Inflammatory macrophage treated with lipopolysaccharide for 1 hour (primary cell): ENCODE data around the gene ACTN2.
"Not testable (repeated sequence)": the region's sequence is repeated elsewhere in the genome, so short reads cannot be mapped to it uniquely, and the experiment has no call there.

Experiments used
- DNase-seq, 2 donors: peaks; one replicate each; pipeline ENCODE4 v3.0.0-alpha.2; 2020 to 2022

The ACTN2 gene

DNA sequence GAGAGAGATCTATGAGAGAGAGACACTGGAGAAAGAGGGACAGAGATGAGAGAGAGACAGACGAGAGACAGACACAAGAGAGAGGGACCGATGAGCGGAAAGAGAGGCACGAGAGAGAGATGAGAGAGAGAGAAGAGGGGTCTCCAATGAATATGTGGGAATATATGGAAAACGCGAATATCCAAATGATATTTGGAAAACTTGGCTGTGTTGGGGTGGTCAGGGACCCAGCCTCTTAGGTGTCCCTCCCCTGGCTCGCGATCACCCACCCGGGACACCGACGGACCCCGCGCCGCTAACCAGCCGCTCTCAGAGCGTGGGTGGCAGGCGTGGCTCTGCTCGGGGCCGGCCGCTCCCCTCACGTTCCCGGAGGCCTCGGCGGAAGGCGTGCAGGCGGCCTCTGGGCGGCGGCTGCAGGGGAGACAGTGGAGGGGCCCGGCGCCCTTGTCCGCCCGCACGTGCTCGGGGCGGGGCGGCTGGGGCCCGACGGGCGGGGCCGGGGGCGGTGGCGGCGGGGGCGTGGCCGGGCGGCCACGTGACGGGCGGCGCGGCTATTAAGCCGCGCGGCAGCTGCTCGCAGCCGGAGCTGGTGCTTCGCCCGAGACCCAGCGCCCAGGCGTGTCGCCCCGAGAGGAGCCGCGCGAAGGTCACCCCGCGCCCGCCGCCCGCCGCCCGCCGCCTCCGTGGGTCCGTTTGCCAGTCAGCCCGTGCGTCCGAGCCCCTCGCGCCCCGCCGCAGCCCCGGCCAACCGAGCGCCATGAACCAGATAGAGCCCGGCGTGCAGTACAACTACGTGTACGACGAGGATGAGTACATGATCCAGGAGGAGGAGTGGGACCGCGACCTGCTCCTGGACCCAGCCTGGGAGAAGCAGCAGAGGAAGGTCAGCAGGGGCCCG lies at the start of gene ACTN2:
ACTN2 (plus strand) TSS at position 583 of the 898 bp plus-strand sequence; CDS start at position 758, 175 bp downstream.
- DNase-seq: peak in 1 of 2 donors; percentile 15

DNA sequence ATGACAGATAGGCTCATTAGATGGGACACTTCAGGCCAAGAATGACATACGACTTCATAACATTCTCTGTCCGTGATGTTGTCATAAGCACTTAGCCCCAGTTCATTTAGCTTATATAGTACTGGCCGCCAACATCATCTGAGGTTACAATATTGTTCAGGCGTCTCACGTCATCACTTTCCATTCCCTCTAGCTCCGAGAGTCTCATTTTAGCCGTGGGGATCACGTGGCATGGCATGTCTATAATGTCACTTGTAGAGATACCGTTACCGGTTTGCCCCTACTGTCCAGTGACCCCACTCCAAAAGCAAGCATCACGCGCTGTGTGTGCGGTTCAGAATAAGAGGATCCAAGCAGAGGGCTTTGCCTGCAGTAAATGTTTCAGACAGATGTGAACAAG lies 47.4 kb upstream of the ACTN2 start:
- DNase-seq: no peak

GRCh38 chr1:236639686-236640085 lies 46.6 kb upstream of the ACTN2 start:
- no peak for DNase-seq

DNA sequence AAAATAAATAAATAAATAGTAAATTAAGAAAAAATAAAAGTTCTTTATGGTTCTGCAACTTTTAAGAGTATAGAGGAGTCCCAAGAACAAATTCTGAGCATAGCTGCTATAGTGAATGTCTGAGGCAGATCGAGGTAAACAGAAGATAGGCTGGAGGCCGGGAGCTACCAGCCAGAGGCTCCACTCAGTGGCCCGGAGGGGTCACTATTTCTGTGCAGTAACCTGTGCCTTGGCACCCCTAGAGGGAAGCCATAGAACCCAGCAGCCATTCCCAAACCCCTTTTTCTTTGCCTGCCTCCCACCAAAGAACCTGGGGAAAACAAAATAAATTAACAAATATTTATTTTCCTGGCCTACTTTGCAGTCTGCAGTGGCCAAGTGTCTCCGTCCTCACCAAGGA lies 43.5 kb upstream of the ACTN2 start:
- no peak for DNase-seq

- no peak for DNase-seq
These were observed 41.2 kb upstream of the ACTN2 start for GRCh38 chr1:236645016-236645680.

GRCh38 chr1:236654511-236654910 lies 31.8 kb upstream of the ACTN2 start:
- no peak for DNase-seq

- no peak for DNase-seq
These were observed 31.3 kb upstream of the ACTN2 start for GRCh38 chr1:236654957-236655356.

GRCh38 chr1:236657398-236657797 lies 28.9 kb upstream of the ACTN2 start:
- no peak for DNase-seq

GRCh38 chr1:236659792-236660587 lies 26.3 kb upstream of the ACTN2 start:
- DNase-seq: no peak

DNA sequence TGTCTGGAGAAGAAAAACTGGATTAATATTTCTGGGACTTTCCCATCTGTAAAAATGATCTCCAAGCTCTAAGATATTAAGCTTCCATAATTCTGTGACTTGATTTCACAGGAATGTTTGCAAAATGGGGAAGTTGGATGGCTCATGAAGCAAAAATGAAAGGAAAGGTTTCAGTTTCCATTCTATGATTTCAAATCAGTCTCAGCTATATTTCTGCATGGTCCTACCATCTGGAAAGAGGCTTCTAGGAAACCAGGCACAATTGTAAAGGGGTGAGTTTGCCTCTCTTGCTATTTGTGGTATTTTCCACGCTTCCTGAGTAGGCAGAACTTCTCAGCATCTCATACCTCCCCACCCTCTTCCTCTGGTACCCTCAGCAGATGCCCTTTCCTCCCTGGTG lies 22.4 kb upstream of the ACTN2 start:
- DNase-seq: peak; percentile 16 to 46

- DNase-seq: not testable (repeated sequence)
These were observed 17.4 kb upstream of the ACTN2 start for GRCh38 chr1:236668909-236669308.

DNA sequence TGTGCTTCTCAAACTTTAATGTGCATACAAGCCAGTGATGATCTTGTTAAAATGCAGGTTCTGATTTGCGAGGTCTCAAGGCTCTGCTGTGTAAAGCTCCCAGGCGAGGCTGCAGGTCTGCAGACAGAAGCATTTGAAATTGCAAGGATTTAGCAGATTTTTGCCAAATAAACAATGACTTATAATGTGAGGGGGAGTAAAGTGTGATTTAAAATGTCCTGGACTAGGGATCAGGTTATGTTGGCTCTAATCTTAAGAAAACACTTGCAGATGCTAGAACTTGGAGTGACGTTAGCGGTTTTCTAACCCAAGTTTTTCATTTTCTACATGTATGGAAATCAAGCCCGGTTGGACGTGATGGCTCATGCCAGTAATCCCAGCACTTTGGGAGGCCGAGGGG lies 16.2 kb upstream of the ACTN2 start:
- no peak for DNase-seq

- no peak for DNase-seq
These were observed 12.9 kb upstream of the ACTN2 start for GRCh38 chr1:236673289-236673919.

- DNase-seq: peak; percentile 12 to 61
These were observed 8.6 kb upstream of the ACTN2 start for GRCh38 chr1:236677641-236678235.

DNA sequence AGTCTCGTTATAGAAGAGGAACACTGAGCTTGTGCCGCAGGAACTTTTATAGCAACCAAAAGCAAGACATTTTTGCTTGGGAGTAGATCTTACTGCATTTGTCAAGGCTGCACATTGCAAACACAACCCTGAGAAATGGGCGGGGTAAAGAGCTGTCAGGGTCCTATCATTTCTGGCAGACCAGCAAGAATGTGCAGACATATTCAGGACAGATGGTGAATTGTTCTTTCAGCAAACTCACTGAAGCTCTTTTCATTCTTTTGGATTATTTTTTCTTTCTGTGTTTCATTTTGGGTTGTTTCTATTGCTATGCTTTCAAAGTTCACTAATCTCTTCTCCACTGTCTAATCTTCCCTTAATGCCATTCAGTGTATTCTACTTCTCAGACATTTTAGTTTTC lies 5.1 kb upstream of the ACTN2 start:
- no peak for DNase-seq

GRCh38 chr1:236685205-236685916 lies 938 bp upstream of the ACTN2 start:
- no peak for DNase-seq

DNA sequence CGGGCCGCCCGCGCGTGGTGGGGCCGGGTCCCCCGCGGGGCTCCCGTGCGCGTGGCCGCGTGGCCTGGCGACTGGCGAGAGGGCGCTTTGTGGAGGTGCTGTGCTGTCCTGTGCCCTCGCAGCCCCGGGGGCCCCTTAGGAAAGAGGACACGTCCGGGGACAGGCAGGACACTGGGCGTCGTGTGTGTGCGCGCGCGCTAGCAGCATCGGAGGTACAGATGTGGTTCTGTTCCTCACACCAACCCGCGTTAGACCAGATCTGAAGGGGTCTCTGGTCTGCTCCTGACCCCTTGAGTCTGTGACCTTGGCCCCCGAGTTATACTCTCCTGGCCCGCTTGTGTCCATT lies 489 bp downstream of the ACTN2 start:
- no peak for DNase-seq

DNA sequence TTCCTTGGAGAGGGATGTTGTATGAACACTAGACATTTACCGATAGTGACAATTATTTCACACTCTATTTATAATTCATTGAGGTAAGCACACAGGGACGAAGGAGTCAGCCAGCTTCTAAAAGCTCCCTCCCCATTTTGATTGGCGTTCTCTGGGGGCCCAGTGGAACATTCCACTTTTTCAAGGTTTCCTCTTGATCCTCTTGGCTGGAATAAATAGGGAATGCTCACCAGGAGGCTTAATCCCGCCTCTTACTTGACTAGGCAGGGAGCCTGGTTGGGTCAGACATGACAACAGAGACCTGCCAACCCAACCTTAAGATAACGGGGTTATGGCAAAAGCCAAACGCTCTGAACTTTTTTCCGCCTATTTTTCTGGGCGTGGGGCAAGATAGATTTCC lies 974 bp downstream of the ACTN2 start:
- no peak for DNase-seq

GRCh38 chr1:236688705-236689104 lies 2.4 kb downstream of the ACTN2 start:
- no peak for DNase-seq

DNA sequence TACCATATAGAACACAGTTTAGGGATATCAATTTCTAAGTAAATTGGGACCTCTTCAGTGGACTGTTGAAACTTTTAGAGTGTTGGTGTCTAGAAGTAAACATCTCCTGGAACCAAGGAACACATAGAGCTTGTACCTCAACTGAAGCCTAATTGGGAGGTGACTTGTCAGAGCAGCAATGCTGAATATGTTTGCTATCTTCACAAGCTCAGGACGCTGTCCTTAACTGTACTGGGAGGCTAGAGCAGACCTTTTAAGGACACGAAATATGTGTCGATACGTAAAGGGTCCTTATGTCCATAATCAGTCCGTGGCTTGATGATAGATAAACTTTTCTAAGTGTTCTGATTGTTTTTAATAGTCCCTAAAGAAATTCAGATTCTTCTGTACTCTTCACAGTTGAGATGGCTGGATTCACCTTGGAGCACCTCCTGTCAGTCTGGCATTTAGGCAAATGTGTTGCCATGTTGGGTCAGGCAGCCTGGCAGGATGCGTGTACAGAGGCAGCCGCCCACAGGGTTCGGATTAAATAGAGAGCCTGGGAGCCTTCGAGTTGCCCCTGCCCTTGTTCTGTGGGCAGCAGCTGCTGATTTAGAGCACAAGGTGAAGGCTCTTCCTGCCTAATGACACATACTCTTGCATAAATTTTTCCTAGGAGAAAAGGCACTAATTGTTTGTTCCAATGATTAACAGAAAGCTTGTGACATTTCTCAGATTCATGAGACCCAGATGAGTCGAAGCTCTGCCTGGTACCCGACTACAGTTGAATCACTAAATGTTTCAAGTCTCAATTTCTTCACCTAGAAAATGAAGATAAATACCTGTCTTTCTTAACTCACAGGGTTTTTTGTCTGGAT lies 3.6 kb downstream of the ACTN2 start:
- no peak for DNase-seq

DNA sequence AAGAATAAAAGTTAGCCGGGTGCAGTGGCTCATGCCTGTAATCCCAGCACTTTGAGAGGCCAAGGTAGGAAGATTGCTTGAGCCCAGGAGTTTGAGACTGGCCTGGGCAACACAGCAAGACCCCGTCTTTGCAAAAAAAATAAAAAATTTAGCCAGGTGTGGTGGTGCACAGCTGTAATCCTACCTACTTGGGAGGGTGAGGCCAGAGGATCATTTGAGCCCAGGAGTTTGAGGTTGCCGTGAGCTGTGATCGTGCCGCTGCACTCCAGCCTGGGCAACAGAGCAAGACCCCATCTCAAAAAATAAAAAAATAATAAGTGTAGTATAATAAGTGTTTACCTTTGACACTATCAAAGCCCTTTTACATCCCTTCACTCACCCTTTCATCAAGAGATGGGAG lies 5.0 kb downstream of the ACTN2 start:
- no peak for DNase-seq
